ENCODE data around the gene NRCAM.

- TF ChIP-seq POLR2A (IDR thresholded peaks at IDR 0.05) (no peak), CTCF (IDR thresholded peaks at IDR 0.05) (no peak)
Measured at GRCh38 chr7:108415084-108415483, 41.2 kb downstream of the NRCAM start.
